NK-92 (cell line): Measurements from ENCODE around the gene BBS12.
"Not testable (repeated sequence)": the region's sequence is repeated elsewhere in the genome, so short reads cannot be mapped to it uniquely, and the experiment has no call there.

Experiments
- DNase-seq: peaks from one replicate; lab custom pipeline; 2025; ENCODE audit not compliant: unreplicated experiment; lab: John Stamatoyannopoulos, UW

BBS12 gene

GRCh38 chr4:122764071-122764820 is 31.7 kb downstream of the BBS12 start:
- no peak for DNase-seq

GRCh38 chr4:122764821-122765215 is 32.3 kb downstream of the BBS12 start:
- DNase-seq: no peak

- no peak for DNase-seq
Observed at GRCh38 chr4:122765692-122766352, 33.3 kb downstream of the BBS12 start.

GRCh38 chr4:122766353-122766705 is 33.8 kb downstream of the BBS12 start:
- no peak for DNase-seq

GRCh38 chr4:122766950-122767349 is 34.4 kb downstream of the BBS12 start:
- DNase-seq: no peak

- no peak for DNase-seq
Observed at GRCh38 chr4:122771724-122772123, 39.2 kb downstream of the BBS12 start.

- no peak for DNase-seq
Observed at GRCh38 chr4:122772311-122772710, 39.8 kb downstream of the BBS12 start.

- no peak for DNase-seq
Observed at GRCh38 chr4:122772986-122773385, 40.5 kb downstream of the BBS12 start.

- DNase-seq: no peak
Observed at GRCh38 chr4:122775039-122775438, 42.5 kb downstream of the BBS12 start.

- no peak for DNase-seq
Observed at GRCh38 chr4:122775987-122776836, 43.7 kb downstream of the BBS12 start.

- no peak for DNase-seq
Observed at GRCh38 chr4:122776916-122777315, 44.4 kb downstream of the BBS12 start.

- DNase-seq: no peak
Observed at GRCh38 chr4:122777846-122778673, 45.6 kb downstream of the BBS12 start.

- no peak for DNase-seq
Observed at GRCh38 chr4:122781486-122781885, 49.0 kb downstream of the BBS12 start.

- no peak for DNase-seq
Observed at GRCh38 chr4:122783301-122784215, 51.1 kb downstream of the BBS12 start.

GRCh38 chr4:122784261-122784660 is 51.8 kb downstream of the BBS12 start:
- DNase-seq: no peak

- DNase-seq: no peak
Observed at GRCh38 chr4:122785099-122785498, 52.6 kb downstream of the BBS12 start.

- DNase-seq: not testable (repeated sequence)
Observed at GRCh38 chr4:122786296-122786695, 53.8 kb downstream of the BBS12 start.

- DNase-seq: not testable (repeated sequence)
Observed at GRCh38 chr4:122786920-122787319, 54.4 kb downstream of the BBS12 start.

- no peak for DNase-seq
Observed at GRCh38 chr4:122787940-122788339, 55.4 kb downstream of the BBS12 start.

GRCh38 chr4:122788935-122789334 is 56.4 kb downstream of the BBS12 start:
- no peak for DNase-seq
